ENCODE results near the gene VRK3.

Gene VRK3

GRCh38 chr19:50030225-50030624, 5.1 kb upstream of the VRK3 start:
- DNase-seq (ENCODE audit: low read depth), result no peak

GRCh38 chr19:50026550-50026906, 1.4 kb upstream of the VRK3 start:
- DNase-seq (ENCODE audit: low read depth), result no peak

- DNase-seq (ENCODE audit: low read depth), result peak; percentile 86
These were observed 800 bp upstream of the VRK3 start, which contains the start of gene ZNF473 for GRCh38 chr19:50025794-50026549. ZNF473 (plus strand) TSS chr19:50026005; CDS start chr19:50031083, 5,078 bp downstream.

- no peak for DNase-seq (ENCODE audit: low read depth)
These were observed 502 bp downstream of the VRK3 start for GRCh38 chr19:50024719-50025021.

GRCh38 chr19:50022823-50023222, 2.3 kb downstream of the VRK3 start:
- no peak for DNase-seq (ENCODE audit: low read depth)

- no peak for DNase-seq (ENCODE audit: low read depth)
These were observed 4.7 kb downstream of the VRK3 start for GRCh38 chr19:50020481-50020880.

GRCh38 chr19:50016225-50016807, 8.9 kb downstream of the VRK3 start:
- no peak for DNase-seq (ENCODE audit: low read depth)

- no peak for DNase-seq (ENCODE audit: low read depth)
These were observed 16.6 kb downstream of the VRK3 start for GRCh38 chr19:50008532-50008931.

GRCh38 chr19:50007947-50008346, 17.2 kb downstream of the VRK3 start:
- DNase-seq (ENCODE audit: low read depth), result no peak

GRCh38 chr19:50007170-50007569, 18.0 kb downstream of the VRK3 start:
- no peak for DNase-seq (ENCODE audit: low read depth)

- DNase-seq (ENCODE audit: low read depth), result no peak
These were observed 19.7 kb downstream of the VRK3 start for GRCh38 chr19:50005428-50005827.

- no peak for DNase-seq (ENCODE audit: low read depth)
These were observed 21.3 kb downstream of the VRK3 start for GRCh38 chr19:50003810-50004419.

GRCh38 chr19:50003254-50003788, 21.9 kb downstream of the VRK3 start:
- DNase-seq (ENCODE audit: low read depth), result no peak

GRCh38 chr19:50002386-50002960, 22.7 kb downstream of the VRK3 start:
- DNase-seq (ENCODE audit: low read depth), result no peak

- no peak for DNase-seq (ENCODE audit: low read depth)
These were observed 23.4 kb downstream of the VRK3 start for GRCh38 chr19:50001775-50002174.

- DNase-seq (ENCODE audit: low read depth), result no peak
These were observed 24.2 kb downstream of the VRK3 start for GRCh38 chr19:50000841-50001557.

- no peak for DNase-seq (ENCODE audit: low read depth)
These were observed 24.9 kb downstream of the VRK3 start for GRCh38 chr19:50000038-50000840.

- DNase-seq (ENCODE audit: low read depth), result no peak
These were observed 25.7 kb downstream of the VRK3 start for GRCh38 chr19:49999371-50000010.

GRCh38 chr19:49997709-49998108, 27.5 kb downstream of the VRK3 start:
- DNase-seq (ENCODE audit: low read depth), result no peak

GRCh38 chr19:49988433-49988832, 36.7 kb downstream of the VRK3 start:
- no peak for DNase-seq (ENCODE audit: low read depth)

- DNase-seq (ENCODE audit: low read depth), result no peak
These were observed 37.2 kb downstream of the VRK3 start for GRCh38 chr19:49988007-49988406.
